ENCODE measurements around the gene TSPOAP1. TPM values are rescaled to one million over a fixed set of nuclear protein-coding genes. Genes with fewer than 3 reads are reported as not detected.
"Not testable (repeated sequence)": the region's sequence is repeated elsewhere in the genome, so short reads cannot be mapped to it uniquely, and the experiment has no call there.

The TSPOAP1 gene
- total and polyA plus RNA-seq, 2 experiments from 2014 or later, result 15.4 to 19.0 TPM

GRCh38 chr17:58344047-58344790 lies 15.6 kb upstream of the TSPOAP1 start:
- H3K4me3 ChIP-seq, result no peak overlapping the region
- H3K79me2 ChIP-seq, result peaks cover 1% of the 10 kb centered on the region
- TF ChIP-seq EZH2 (IDR thresholded peaks at IDR 0.05; ENCODE audit: borderline replicate concordance) (no peak), CTCF (IDR thresholded peaks at IDR 0.05; ENCODE audit: poor library complexity) (no peak), EZH2phosphoT487 (IDR thresholded peaks at IDR 0.05; ENCODE audit: low read depth, severe bottlenecking, unreplicated experiment) (no peak)
- H3K27me3 ChIP-seq, result no peaks in the 10 kb centered on the region
- 89% methylated on average over 9 of the region's 9 CpGs for WGBS (ENCODE audit: low lambda C conversion rate, missing lambda C conversion rate)
- no peak for DNase-seq (ENCODE audit: low spot score)
- H3K9me2 ChIP-seq (replicated peaks; ENCODE audit: insufficient read depth), result no peaks in the 10 kb centered on the region
- no peaks in the 10 kb centered on the region for H3K36me3 ChIP-seq (replicated peaks; ENCODE audit: insufficient read depth, low read depth)
- H3K4me2 ChIP-seq, result no peak overlapping the region
- no peak overlapping the region for H3K27ac ChIP-seq
- no peaks in the 10 kb centered on the region for H3K4me1 ChIP-seq (ENCODE audit: insufficient read depth)
- H3K9me3 ChIP-seq (ENCODE audit: low read depth), result no peaks in the 10 kb centered on the region
- no peak overlapping the region for H2AFZ ChIP-seq
- no peaks in the 10 kb centered on the region for H4K20me1 ChIP-seq (ENCODE audit: insufficient read depth, poor library complexity, severe bottlenecking)

GRCh38 chr17:58343131-58343530 lies 14.5 kb upstream of the TSPOAP1 start:
- Histone ChIP-seq H3K27me3 (no peaks in the 10 kb centered on the region), H4K20me1 (ENCODE audit: insufficient read depth, poor library complexity, severe bottlenecking) (no peaks in the 10 kb centered on the region), H3K4me1 (ENCODE audit: insufficient read depth) (no peaks in the 10 kb centered on the region), H3K9me3 (ENCODE audit: low read depth) (no peaks in the 10 kb centered on the region), H3K27ac (no peak overlapping the region), H3K79me2 (no peaks in the 10 kb centered on the region), H3K36me3 (replicated peaks; ENCODE audit: insufficient read depth, low read depth) (no peaks in the 10 kb centered on the region), H3K4me3 (no peak overlapping the region), H3K4me2 (no peak overlapping the region), H2AFZ (no peak overlapping the region), H3K9me2 (replicated peaks; ENCODE audit: insufficient read depth) (no peaks in the 10 kb centered on the region)
- WGBS (ENCODE audit: low lambda C conversion rate, missing lambda C conversion rate), result 93% methylated on average over 4 of the region's 4 CpGs
- TF ChIP-seq EZH2 (IDR thresholded peaks at IDR 0.05; ENCODE audit: borderline replicate concordance), result no peak
- TF ChIP-seq CTCF (IDR thresholded peaks at IDR 0.05; ENCODE audit: poor library complexity), result no peak
- no peak for TF ChIP-seq EZH2phosphoT487 (IDR thresholded peaks at IDR 0.05; ENCODE audit: low read depth, severe bottlenecking, unreplicated experiment)
- DNase-seq (ENCODE audit: low spot score), result no peak

- DNase-seq (ENCODE audit: low spot score), result no peak
Observed at GRCh38 chr17:58341861-58342475, 13.4 kb upstream of the TSPOAP1 start.

GRCh38 chr17:58341136-58341860 lies 12.7 kb upstream of the TSPOAP1 start:
- not testable (repeated sequence) for H3K4me2 ChIP-seq; H3K27ac ChIP-seq; H2AFZ ChIP-seq; H3K9me2 ChIP-seq (replicated peaks; ENCODE audit: insufficient read depth); H3K27me3 ChIP-seq; H3K79me2 ChIP-seq; H3K4me3 ChIP-seq; H3K4me1 ChIP-seq (ENCODE audit: insufficient read depth); H3K9me3 ChIP-seq (ENCODE audit: low read depth); H3K36me3 ChIP-seq (replicated peaks; ENCODE audit: insufficient read depth, low read depth); DNase-seq (ENCODE audit: low spot score); H4K20me1 ChIP-seq (ENCODE audit: insufficient read depth, poor library complexity, severe bottlenecking)
- WGBS (ENCODE audit: low lambda C conversion rate, missing lambda C conversion rate), result 93% methylated on average over 11 of the region's 11 CpGs

More at GRCh38 chr17:58341861-58342475, 13.4 kb upstream of the TSPOAP1 start:
- 84% methylated on average over 4 of the region's 4 CpGs for WGBS (ENCODE audit: low lambda C conversion rate, missing lambda C conversion rate)
- Histone ChIP-seq H3K27me3 (no peaks in the 10 kb centered on the region), H3K36me3 (replicated peaks; ENCODE audit: insufficient read depth, low read depth) (no peaks in the 10 kb centered on the region), H3K9me2 (replicated peaks; ENCODE audit: insufficient read depth) (no peaks in the 10 kb centered on the region), H3K4me2 (no peak overlapping the region), H3K4me3 (no peak overlapping the region), H3K79me2 (no peaks in the 10 kb centered on the region), H3K4me1 (ENCODE audit: insufficient read depth) (no peaks in the 10 kb centered on the region), H4K20me1 (ENCODE audit: insufficient read depth, poor library complexity, severe bottlenecking) (no peaks in the 10 kb centered on the region), H3K9me3 (ENCODE audit: low read depth) (no peaks in the 10 kb centered on the region), H2AFZ (no peak overlapping the region), H3K27ac (no peak overlapping the region)
- no peak for TF ChIP-seq EZH2 (IDR thresholded peaks at IDR 0.05; ENCODE audit: borderline replicate concordance)
- no peak for TF ChIP-seq EZH2phosphoT487 (IDR thresholded peaks at IDR 0.05; ENCODE audit: low read depth, severe bottlenecking, unreplicated experiment)
- TF ChIP-seq CTCF (IDR thresholded peaks at IDR 0.05; ENCODE audit: poor library complexity), result no peak

All from hepatocyte (in vitro differentiated cells).